ENCODE data around the gene CLCN3. TPM values are rescaled to one million over a fixed set of nuclear protein-coding genes. Genes with fewer than 3 reads are reported as not detected.
"Not testable (repeated sequence)": the region's sequence is repeated elsewhere in the genome, so short reads cannot be mapped to it uniquely, and the experiment has no call there.

The CLCN3 gene
- total RNA-seq (2022), result 56.0 and 67.8 TPM in 2 replicates
- Bru-seq, nascent RNA, result percentile 90 among the genes with signal in this experiment
- percentile 92 among the genes with signal in this experiment for BruChase-seq, experiment 1, labeled RNA remaining after a 6-hour chase
- percentile 87 among the genes with signal in this experiment for BruChase-seq, experiment 2, labeled RNA remaining after a 2-hour chase
- long read RNA-seq, full-length matches to known transcripts, result 99 of 140 reads
- long read RNA-seq, partial matches to known transcripts, result 13 of 140 reads
- long read RNA-seq, other reads (novel, unspliced or antisense), result 28 of 140 reads

- peaks cover 29% of the 10 kb centered on the region for H3K4me1 Mint-ChIP-seq (ENCODE audit: insufficient read depth, unreplicated experiment)
- ChIA-PET CTCF (interaction anchor here (0.6 to 2.2 kb wide), 18 partner anchors 9 to 1027 kb away, joined by 3 to 9 read pairs (median 4); no protein-coding TSS in a partner anchor), POLR2A (interaction anchor here (0.6 to 5.2 kb wide), 28 partner anchors 8 to 855 kb away, joined by 3 to 303 read pairs (median 5); partner anchors contain the start of genes HPF1 and NEK1)
- peak within 1 kb of the TSS; percentile 97 for H3K4me3 Mint-ChIP-seq (ENCODE audit: unreplicated experiment)
- intact Hi-C loops (cut with micrococcal nuclease), result loop anchor here (1.0 kb wide), 2 partner anchors 40 to 406 kb away; partner anchors contain the start of gene MFAP3L
- no TSS peak for BruUV-seq (replicated peaks)
- no peak for TF ChIP-seq CTCF (IDR thresholded peaks at IDR 0.05; ENCODE audit: unreplicated experiment)
- peak within 1 kb of the TSS; percentile 98 for H3K27ac Mint-ChIP-seq (ENCODE audit: low read depth, unreplicated experiment)
- peak; percentile 98 for DNase-seq (ENCODE audit: unreplicated experiment)
- no peaks in the 10 kb centered on the region for H3K36me3 Mint-ChIP-seq (ENCODE audit: insufficient read depth, unreplicated experiment)
- H3K27me3 Mint-ChIP-seq (ENCODE audit: insufficient read depth, unreplicated experiment), result no peaks in the 10 kb centered on the region
- H3K9me3 Mint-ChIP-seq (ENCODE audit: unreplicated experiment), result no peaks in the 10 kb centered on the region
Measured at GRCh38 chr4:169619958-169620879, at the start of gene CLCN3. TSS of gene CLCN3 (plus strand) at chr4:169620578. CDS start at chr4:169635929, 15,351 bp downstream.

GRCh38 chr4:169571012-169571411 lies 49.4 kb upstream of the CLCN3 start:
- CTCF ChIA-PET, result interaction anchor here (0.6 kb wide), 2 partner anchors 77 to 455 kb away, joined by 3 to 4 read pairs; no protein-coding TSS in a partner anchor
- H3K27ac Mint-ChIP-seq (ENCODE audit: low read depth, unreplicated experiment); H3K27me3 Mint-ChIP-seq (ENCODE audit: insufficient read depth, unreplicated experiment); DNase-seq (ENCODE audit: unreplicated experiment); BruUV-seq (replicated peaks); intact Hi-C loops (cut with micrococcal nuclease); H3K4me3 Mint-ChIP-seq (ENCODE audit: unreplicated experiment); H3K9me3 Mint-ChIP-seq (ENCODE audit: unreplicated experiment); POLR2A ChIA-PET: not testable (repeated sequence)
- peaks cover 38% of the 10 kb centered on the region for H3K36me3 Mint-ChIP-seq (ENCODE audit: insufficient read depth, unreplicated experiment)
- H3K4me1 Mint-ChIP-seq (ENCODE audit: insufficient read depth, unreplicated experiment), result peaks cover 16% of the 10 kb centered on the region

GRCh38 chr4:169571435-169571834 lies 48.9 kb upstream of the CLCN3 start:
- intact Hi-C loops (cut with micrococcal nuclease), result no loop called here

GRCh38 chr4:169573889-169574288 lies 46.5 kb upstream of the CLCN3 start:
- Mint-ChIP-seq H3K27ac (ENCODE audit: low read depth, unreplicated experiment) (no peak overlapping the region), H3K9me3 (ENCODE audit: unreplicated experiment) (no peaks in the 10 kb centered on the region), H3K36me3 (ENCODE audit: insufficient read depth, unreplicated experiment) (peaks cover 34% of the 10 kb centered on the region), H3K4me3 (ENCODE audit: unreplicated experiment) (no peak overlapping the region), H3K4me1 (ENCODE audit: insufficient read depth, unreplicated experiment) (peaks cover 12% of the 10 kb centered on the region), H3K27me3 (ENCODE audit: insufficient read depth, unreplicated experiment) (no peaks in the 10 kb centered on the region)
- POLR2A ChIA-PET, result no interaction called here
- BruUV-seq (replicated peaks), result no TSS peak
- TF ChIP-seq CTCF (IDR thresholded peaks at IDR 0.05; ENCODE audit: unreplicated experiment), result no peak
- CTCF ChIA-PET, result interaction anchor here (1.5 to 3.3 kb wide), 3 partner anchors 8 to 20 kb away, joined by 3 to 36 read pairs (median 5); no protein-coding TSS in a partner anchor
- intact Hi-C loops (cut with micrococcal nuclease), result no loop called here
- no peak for DNase-seq (ENCODE audit: unreplicated experiment)

More at GRCh38 chr4:169571435-169571834, 48.9 kb upstream of the CLCN3 start:
- peak; percentile 41 for DNase-seq (ENCODE audit: unreplicated experiment)
- Mint-ChIP-seq H3K4me3 (ENCODE audit: unreplicated experiment) (no peak overlapping the region), H3K27me3 (ENCODE audit: insufficient read depth, unreplicated experiment) (no peaks in the 10 kb centered on the region), H3K36me3 (ENCODE audit: insufficient read depth, unreplicated experiment) (peaks cover 37% of the 10 kb centered on the region), H3K27ac (ENCODE audit: low read depth, unreplicated experiment) (no peak overlapping the region), H3K4me1 (ENCODE audit: insufficient read depth, unreplicated experiment) (peaks cover 14% of the 10 kb centered on the region), H3K9me3 (ENCODE audit: unreplicated experiment) (no peaks in the 10 kb centered on the region)
- no TSS peak for BruUV-seq (replicated peaks)
- POLR2A ChIA-PET, result no interaction called here
- CTCF ChIA-PET, result interaction anchor here (0.6 to 0.7 kb wide), 2 partner anchors 9 to 76 kb away, joined by 3 read pairs; no protein-coding TSS in a partner anchor
- TF ChIP-seq CTCF (IDR thresholded peaks at IDR 0.05; ENCODE audit: unreplicated experiment), result no peak

Measured in MCF 10A (cell line).